A549 (cell line): ENCODE measurements around the gene C20orf96.
"Not testable (repeated sequence)": the region's sequence is repeated elsewhere in the genome, so short reads cannot be mapped to it uniquely, and the experiment has no call there.

ENCODE experiments used
- CHD2 ChIP-seq: fragments of 150-350 bp; IDR thresholded peaks from 2 replicates; pipeline ENCODE4 v1.6.1; 2014; ENCODE audit warnings: low read length; ENCODE audit not compliant: partially characterized antibody
- CTCF ChIP-seq: fragments of >200 bp; sonication (Bioruptor Twin); formaldehyde crosslinking; IDR thresholded peaks from 3 replicates; pipeline ENCODE4 v1.5.1; 2016
- EP300 ChIP-seq, 2 experiments: fragments of >200 bp; sonication (Bioruptor Twin); formaldehyde crosslinking; IDR thresholded peaks; 2 replicates in 1 of 2; 3 replicates in 1 of 2; pipeline ENCODE4 v1.6.1; 2016 to 2017
- GATA3 ChIP-seq: IDR thresholded peaks from 2 replicates; pipeline ENCODE4 v1.6.1; 2012; ENCODE audit warnings: borderline replicate concordance
- JUN ChIP-seq, 2 experiments: fragments of >200 bp; sonication (Bioruptor Twin); formaldehyde crosslinking; IDR thresholded peaks; 2 replicates in 1 of 2; 3 replicates in 1 of 2; pipeline ENCODE4 v1.6.1; 2016 to 2017
- POLR2A ChIP-seq: IDR thresholded peaks from 2 replicates; pipeline ENCODE4 v1.6.1; 2012; ENCODE audit warnings: mild to moderate bottlenecking, low read length
- RFX5 ChIP-seq: fragments of 450-650 bp; IDR thresholded peaks from 2 replicates; pipeline ENCODE4 v1.7.1; 2014; ENCODE audit warnings: antibody characterized with exemption, mild to moderate bottlenecking, moderate library complexity
- USF2 ChIP-seq: fragments of 450-650 bp; IDR thresholded peaks from 2 replicates; pipeline ENCODE4 v1.6.1; 2014; ENCODE audit warnings: antibody characterized with exemption
- ZNF302 ChIP-seq: fragments of 250-450 bp; sonication (Bioruptor Pico); IDR thresholded peaks from 2 replicates; pipeline ENCODE4 v1.9.0; 2021; ENCODE audit warnings: inconsistent platforms, mild to moderate bottlenecking, moderate library complexity
- ZSCAN20 ChIP-seq: fragments of 250-450 bp; sonication (Bioruptor Pico); IDR thresholded peaks from 2 replicates; pipeline ENCODE4 v1.8.0; 2022; ENCODE audit warnings: mild to moderate bottlenecking, moderate library complexity
- TF ChIP-seq, protein P1 (sequence below): IDR thresholded peaks from 2 replicates; pipeline ENCODE4 v1.6.1; 2012
- TF ChIP-seq, protein P2 (sequence below): IDR thresholded peaks from 2 replicates; pipeline ENCODE4 v1.6.1; 2012; ENCODE audit warnings: low read depth, borderline replicate concordance

DNA sequence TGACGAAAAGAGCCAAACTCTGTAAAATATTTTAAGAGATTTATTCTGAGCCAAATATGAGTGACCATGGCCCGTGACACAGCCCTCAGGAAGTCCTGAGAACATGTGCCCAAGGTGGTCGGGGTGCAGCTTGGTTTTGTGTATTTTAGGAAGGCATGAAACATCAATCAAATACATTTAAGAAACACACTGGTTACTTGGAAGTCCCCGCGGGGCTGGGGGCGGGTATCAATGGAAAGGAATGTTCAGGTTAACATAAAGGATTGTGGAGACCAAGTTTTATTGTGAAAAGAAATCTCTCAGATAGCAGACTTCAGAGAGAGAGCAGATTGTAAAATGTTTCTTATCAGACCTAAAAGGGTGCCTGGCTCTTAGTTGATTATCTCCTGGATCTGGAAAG lies 37.1 kb downstream of the C20orf96 start:
- not testable (repeated sequence) for TF ChIP-seq POLR2A; GATA3; JUN (IDR thresholded peaks at IDR 0.05); EP300 (IDR thresholded peaks at IDR 0.05); CTCF; USF2; ZNF302 (CRISPR knock-in tag); RFX5; CHD2; ZSCAN20
- TF ChIP-seq, protein P1, sequence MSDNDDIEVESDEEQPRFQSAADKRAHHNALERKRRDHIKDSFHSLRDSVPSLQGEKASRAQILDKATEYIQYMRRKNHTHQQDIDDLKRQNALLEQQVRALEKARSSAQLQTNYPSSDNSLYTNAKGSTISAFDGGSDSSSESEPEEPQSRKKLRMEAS, result not testable (repeated sequence)
- TF ChIP-seq, protein P2, sequence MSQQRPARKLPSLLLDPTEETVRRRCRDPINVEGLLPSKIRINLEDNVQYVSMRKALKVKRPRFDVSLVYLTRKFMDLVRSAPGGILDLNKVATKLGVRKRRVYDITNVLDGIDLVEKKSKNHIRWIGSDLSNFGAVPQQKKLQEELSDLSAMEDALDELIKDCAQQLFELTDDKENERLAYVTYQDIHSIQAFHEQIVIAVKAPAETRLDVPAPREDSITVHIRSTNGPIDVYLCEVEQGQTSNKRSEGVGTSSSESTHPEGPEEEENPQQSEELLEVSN, result not testable (repeated sequence)
